DMS153 treated with DMSO at 0.1 percent for 48 hours (cell line): Measurements from ENCODE around the gene LALBA.
"Not testable (repeated sequence)": the region's sequence is repeated elsewhere in the genome, so short reads cannot be mapped to it uniquely, and the experiment has no call there.

Source experiments
- DNase-seq: peaks from one replicate; lab custom pipeline; 2025; ENCODE audit not compliant: unreplicated experiment; lab: John Stamatoyannopoulos, UW

The LALBA gene

DNA sequence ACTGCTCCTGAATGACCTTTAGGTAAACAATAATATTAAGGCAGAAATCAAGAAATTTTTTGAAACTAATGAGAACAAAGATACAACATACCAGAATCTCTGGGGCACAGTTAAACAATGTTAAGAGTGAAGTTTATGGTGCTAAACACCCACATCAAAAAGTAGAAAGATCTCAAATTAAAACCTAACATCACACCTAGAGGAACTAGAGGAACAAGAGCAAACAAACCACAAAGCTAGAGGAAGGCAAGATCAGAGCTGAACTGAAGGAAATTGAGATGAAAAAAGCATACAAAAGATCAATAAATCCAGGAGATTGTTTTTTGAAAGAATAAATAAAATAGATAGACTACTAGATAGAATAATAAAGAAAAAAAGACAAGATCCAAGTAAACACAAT is 37.2 kb downstream of the LALBA start:
- no peak for DNase-seq

- no peak for DNase-seq
Observed at GRCh38 chr12:48527891-48528670, 41.8 kb downstream of the LALBA start.

DNA sequence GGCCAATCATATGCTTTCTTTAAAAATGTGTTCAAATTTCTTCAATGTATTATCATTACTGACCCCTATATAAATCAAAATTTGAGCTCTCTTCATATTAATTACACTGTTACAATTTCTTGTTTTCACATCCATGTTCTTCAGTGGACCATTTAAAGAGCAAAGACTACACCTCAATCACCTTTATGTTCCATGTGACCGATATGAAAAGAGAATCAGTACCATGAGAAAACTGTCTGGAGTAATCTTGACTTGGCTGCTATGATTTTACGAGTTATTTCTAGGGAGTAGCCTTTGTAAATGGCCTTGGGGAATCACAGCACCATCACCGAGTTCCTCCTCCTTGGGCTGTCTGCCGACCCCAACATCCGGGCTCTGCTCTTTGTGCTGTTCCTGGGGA is 44.5 kb downstream of the LALBA start, which contains the start of gene OR8S1:
Gene OR8S1, plus strand, starts transcription at position 301 of the 400 bp plus-strand sequence. Its CDS starts 0 bp downstream, at position 301.
- DNase-seq: no peak

DNA sequence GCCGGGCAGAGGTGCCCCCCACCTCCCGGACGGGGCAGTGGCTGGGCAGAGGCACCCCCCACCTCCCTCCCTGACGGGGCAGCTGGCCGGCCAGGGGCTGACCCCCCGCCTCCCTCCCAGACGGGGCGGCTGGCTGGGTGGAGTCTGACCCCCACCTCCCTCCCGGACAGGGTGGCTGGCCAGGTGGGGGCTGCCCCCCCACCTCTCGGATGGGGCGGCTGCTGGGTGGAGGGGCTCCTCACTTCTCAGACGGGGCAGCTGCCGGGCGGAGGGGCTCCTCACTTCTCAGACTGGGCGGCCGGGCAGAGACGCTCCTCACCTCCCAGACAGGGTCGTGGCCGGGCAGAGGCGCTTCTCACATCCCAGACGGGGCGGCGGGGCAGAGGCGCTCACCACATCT is 49.5 kb downstream of the LALBA start:
- DNase-seq: not testable (repeated sequence)
